Uterus (tissue), 4 donors: Measurements from ENCODE around the gene ZNF865. TPM values are rescaled to one million over a fixed set of nuclear protein-coding genes. Genes with fewer than 3 reads are reported as not detected.

ENCODE experiments used
- DNase-seq, 2 donors: peaks; one replicate each; pipeline ENCODE4 v3.0.0-alpha.2; 2019 to 2020
- H3K27ac ChIP-seq, 2 donors: fragments of 200-600 bp; sonication (generic); 1 replicate in 1 of 2; 2 replicates in 1 of 2; pipeline ENCODE4 v1.5.1; 2016 to 2018
- H3K27me3 ChIP-seq, 2 donors: fragments of 200-600 bp; sonication (generic); one replicate each; pipeline ENCODE4 v1.5.1; 2018 to 2019; ENCODE audit warnings: control low read depth in 1 of 2
- H3K36me3 ChIP-seq, 2 donors: fragments of 200-600 bp; sonication (generic); one replicate each; pipeline ENCODE4 v1.5.1; 2019; ENCODE audit warnings: control low read depth in 1 of 2
- H3K4me1 ChIP-seq, 2 donors: fragments of 200-600 bp; sonication (generic); one replicate each; pipeline ENCODE4 v1.5.1; 2018 to 2019; ENCODE audit warnings: control low read depth in 1 of 2
- H3K4me3 ChIP-seq, 2 donors: fragments of 200-600 bp; sonication (generic); 1 replicate in 1 of 2; 2 replicates in 1 of 2; pipeline ENCODE4 v1.5.1; 2018 to 2019; ENCODE audit warnings: mild to moderate bottlenecking in 1 of 2
- H3K9me3 ChIP-seq, 2 donors: fragments of 200-600 bp; sonication (generic); one replicate each; pipeline ENCODE4 v1.5.1; 2019; ENCODE audit warnings: control low read depth in 1 of 2
- POLR2A ChIP-seq, 2 donors: fragments of 450-650 bp; IDR thresholded peaks; one replicate each; pipeline ENCODE4 v1.6.1; 2016; ENCODE audit warnings: antibody characterized with exemption in 2 of 2, mild to moderate bottlenecking in 1 of 2, moderate library complexity in 1 of 2
- intact Hi-C: fragments of 100-400 bp; cut with DNase I; formaldehyde crosslinking; loops from one replicate; pipeline ENCODE4 v1.15.1; 2023; ENCODE audit warnings: low total_unique reads
- total RNA-seq, 4 donors: library from RNA; depleted of rRNA in 3 of 4; stranded (reverse); fragments of >200 nt in 3 of 4; gene quantifications; one replicate each; pipeline versions ENCODE4 v1.1.0 to v1.2.4, GENCODE V29; 2014 to 2023
- TF ChIP-seq, protein P1 (sequence below), 4 experiments: fragments of 200-600 bp in 2 of 4; fragments of 450-650 bp in 2 of 4; sonication (generic) in 2 of 4; IDR thresholded peaks; one replicate each; pipeline ENCODE4 v1.5.1; 2016 to 2019; ENCODE audit warnings: antibody characterized with exemption in 4 of 4, mild to moderate bottlenecking in 2 of 4, moderate library complexity in 1 of 4
- donor health status: DM: yes; HTN: yes; CAD: no.

The ZNF865 gene
- total RNA-seq, 4 donors from 2014 or later: 2.0 to 24.2 (median 3.2) TPM; not detected in 1

- Histone ChIP-seq H3K36me3 (no peaks in the 10 kb centered on the region), H3K4me3 (no peak overlapping the region), H3K27ac (no peak overlapping the region), H3K27me3 (no peaks in the 10 kb centered on the region), H3K9me3 (no peaks in the 10 kb centered on the region), H3K4me1 (no peaks in the 10 kb centered on the region)
- TF ChIP-seq, protein P1, sequence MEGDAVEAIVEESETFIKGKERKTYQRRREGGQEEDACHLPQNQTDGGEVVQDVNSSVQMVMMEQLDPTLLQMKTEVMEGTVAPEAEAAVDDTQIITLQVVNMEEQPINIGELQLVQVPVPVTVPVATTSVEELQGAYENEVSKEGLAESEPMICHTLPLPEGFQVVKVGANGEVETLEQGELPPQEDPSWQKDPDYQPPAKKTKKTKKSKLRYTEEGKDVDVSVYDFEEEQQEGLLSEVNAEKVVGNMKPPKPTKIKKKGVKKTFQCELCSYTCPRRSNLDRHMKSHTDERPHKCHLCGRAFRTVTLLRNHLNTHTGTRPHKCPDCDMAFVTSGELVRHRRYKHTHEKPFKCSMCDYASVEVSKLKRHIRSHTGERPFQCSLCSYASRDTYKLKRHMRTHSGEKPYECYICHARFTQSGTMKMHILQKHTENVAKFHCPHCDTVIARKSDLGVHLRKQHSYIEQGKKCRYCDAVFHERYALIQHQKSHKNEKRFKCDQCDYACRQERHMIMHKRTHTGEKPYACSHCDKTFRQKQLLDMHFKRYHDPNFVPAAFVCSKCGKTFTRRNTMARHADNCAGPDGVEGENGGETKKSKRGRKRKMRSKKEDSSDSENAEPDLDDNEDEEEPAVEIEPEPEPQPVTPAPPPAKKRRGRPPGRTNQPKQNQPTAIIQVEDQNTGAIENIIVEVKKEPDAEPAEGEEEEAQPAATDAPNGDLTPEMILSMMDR (IDR thresholded peaks at IDR 0.05): no peak
- no peak for TF ChIP-seq POLR2A (IDR thresholded peaks at IDR 0.05)
- intact Hi-C loops: no loop called here
- DNase-seq: no peak
These were observed 15.8 kb downstream of the ZNF865 start for GRCh38 chr19:55621205-55621672.

DNA sequence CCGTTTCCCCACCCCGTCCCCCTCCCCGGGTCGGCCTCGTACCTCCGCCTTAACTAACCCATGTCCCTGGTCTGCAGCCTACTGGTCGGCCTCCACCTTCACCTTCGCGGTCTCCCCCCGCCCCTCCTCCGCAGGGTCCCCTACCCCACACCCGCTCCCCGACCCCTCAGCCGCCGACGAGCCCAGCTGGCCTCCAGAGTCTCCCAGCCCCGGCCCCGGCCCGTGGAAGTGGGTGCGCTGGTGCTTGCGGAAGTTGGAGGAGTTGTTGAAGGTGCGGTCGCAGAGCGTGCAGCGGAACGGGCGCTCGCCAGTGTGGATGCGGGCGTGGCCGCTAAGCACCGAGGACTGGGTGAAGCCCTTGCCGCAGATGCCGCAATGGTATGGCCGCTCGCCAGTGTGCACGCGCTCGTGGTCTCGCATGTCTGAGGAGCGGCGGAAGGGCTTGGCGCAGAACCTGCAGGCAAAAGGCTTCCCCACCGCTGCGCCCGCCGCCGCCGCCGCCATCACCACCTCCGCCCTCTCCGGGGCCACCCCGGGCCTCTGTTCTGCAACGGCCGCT lies 16.3 kb downstream of the ZNF865 start:
- H3K27ac ChIP-seq: no peak overlapping the region

GRCh38 chr19:55622242-55622969 lies 17.0 kb downstream of the ZNF865 start:
- Histone ChIP-seq H3K4me1 (no peaks in the 10 kb centered on the region), H3K9me3 (no peaks in the 10 kb centered on the region), H3K4me3 (no peak overlapping the region), H3K27ac (no peak overlapping the region), H3K36me3 (no peaks in the 10 kb centered on the region), H3K27me3 (no peaks in the 10 kb centered on the region)
- TF ChIP-seq, protein P1 (IDR thresholded peaks at IDR 0.05): no peak
- intact Hi-C loops: no loop called here
- DNase-seq: no peak

More for the DNA sequence above, 16.3 kb downstream of the ZNF865 start:
- TF ChIP-seq POLR2A (IDR thresholded peaks at IDR 0.05): no peak
- TF ChIP-seq, protein P1 (IDR thresholded peaks at IDR 0.05): no peak
- H3K27me3 ChIP-seq: no peaks in the 10 kb centered on the region
- no peaks in the 10 kb centered on the region for H3K9me3 ChIP-seq
- H3K4me3 ChIP-seq: no peak overlapping the region
- H3K4me1 ChIP-seq: no peaks in the 10 kb centered on the region
- no peak for DNase-seq
- intact Hi-C loops: no loop called here
- H3K36me3 ChIP-seq: no peaks in the 10 kb centered on the region

DNA sequence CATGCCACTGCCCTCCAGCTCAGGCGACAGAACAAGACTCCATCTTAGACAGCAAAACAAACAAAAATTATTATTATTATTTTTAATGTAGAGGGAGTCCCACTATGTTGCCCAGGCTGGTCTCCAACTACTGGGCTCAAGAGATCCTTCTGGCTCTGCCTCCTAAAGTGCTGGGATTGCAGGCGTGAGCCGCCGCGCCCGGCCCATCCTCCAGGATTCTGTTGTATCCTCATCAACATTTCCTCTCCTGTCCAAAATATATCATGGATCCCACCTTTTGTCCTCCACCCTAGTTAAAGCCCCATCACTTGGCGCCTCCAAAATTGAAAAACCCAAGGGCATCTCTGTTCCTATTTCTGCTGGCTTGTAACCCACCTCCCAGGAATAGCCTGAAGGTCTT lies 17.7 kb downstream of the ZNF865 start:
- Histone ChIP-seq H3K9me3 (no peaks in the 10 kb centered on the region), H3K4me3 (no peak overlapping the region), H3K36me3 (no peaks in the 10 kb centered on the region), H3K4me1 (no peaks in the 10 kb centered on the region), H3K27ac (no peak overlapping the region), H3K27me3 (no peaks in the 10 kb centered on the region)
- TF ChIP-seq, protein P1 (IDR thresholded peaks at IDR 0.05): no peak
- no peak for TF ChIP-seq POLR2A (IDR thresholded peaks at IDR 0.05)
- intact Hi-C loops: no loop called here
- no peak for DNase-seq

DNA sequence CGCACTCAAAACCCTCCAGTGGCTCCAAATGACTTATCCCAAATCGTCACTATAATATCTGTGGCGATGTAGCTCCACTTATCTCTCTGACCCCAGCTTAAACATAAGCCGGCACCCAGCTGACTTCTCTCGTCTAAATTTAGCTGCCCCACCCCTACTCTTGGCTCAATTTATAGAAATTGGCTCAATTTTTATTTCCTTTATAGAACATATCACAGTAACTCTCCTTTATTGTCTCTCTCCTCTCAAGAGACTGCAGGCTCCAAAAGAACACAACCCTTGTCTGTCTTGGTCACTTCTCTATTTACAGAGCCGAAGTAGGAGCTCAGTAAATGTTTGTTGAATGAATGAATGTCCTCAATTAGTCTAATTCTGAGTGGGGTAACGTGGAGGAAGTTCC lies 18.1 kb downstream of the ZNF865 start:
- peak overlapping the region; percentile 94 to 99 for H3K27ac ChIP-seq
- TF ChIP-seq POLR2A (IDR thresholded peaks at IDR 0.05): no peak
- TF ChIP-seq, protein P1 (IDR thresholded peaks at IDR 0.05): no peak
- no peak overlapping the region for H3K4me3 ChIP-seq
- no peaks in the 10 kb centered on the region for H3K9me3 ChIP-seq
- intact Hi-C loops: no loop called here
- no peaks in the 10 kb centered on the region for H3K27me3 ChIP-seq
- no peaks in the 10 kb centered on the region for H3K4me1 ChIP-seq
- H3K36me3 ChIP-seq: no peaks in the 10 kb centered on the region
- no peak for DNase-seq
